HL-60 (cell line): Measurements from ENCODE around the gene TERT.
"Not testable (repeated sequence)": the region's sequence is repeated elsewhere in the genome, so short reads cannot be mapped to it uniquely, and the experiment has no call there.

Experiments
- DNase-seq, 2 experiments: peaks; one replicate each; pipeline ENCODE4 v3.0.0-alpha.2; 2010 to 2020; ENCODE audit warnings: low read depth in 1 of 2, low spot score in 1 of 2
- H3K27ac ChIP-seq: fragments of 250-450 bp; sonication (Bioruptor Pico); replicated peaks from 2 replicates; pipeline ENCODE4 v1.5.1; 2020; ENCODE audit warnings: mild to moderate bottlenecking, moderate library complexity
- H3K27me3 ChIP-seq: fragments of 250-450 bp; sonication (Bioruptor Pico); 2 replicates; pipeline ENCODE4 v1.5.1; 2021; ENCODE audit warnings: mild to moderate bottlenecking, moderate library complexity; ENCODE audit not compliant: insufficient read depth, poor library complexity, severe bottlenecking
- H3K4me3 ChIP-seq: replicated peaks from 2 replicates; pipeline ENCODE4 v1.5.1; 2011; ENCODE audit warnings: mild to moderate bottlenecking, control low read depth, low read length; ENCODE audit not compliant: insufficient read depth
- GABPA ChIP-seq: IDR thresholded peaks from 2 replicates; pipeline ENCODE4 v1.6.1; 2012; ENCODE audit warnings: low read depth
- POLR2AphosphoS5 ChIP-seq: IDR thresholded peaks from 2 replicates; pipeline ENCODE4 v1.6.1; 2012; ENCODE audit warnings: low read depth
- REST ChIP-seq: IDR thresholded peaks from 2 replicates; pipeline ENCODE4 v1.6.1; 2012; ENCODE audit warnings: low read depth; ENCODE audit not compliant: insufficient replicate concordance
- SPI1 ChIP-seq: IDR thresholded peaks from 2 replicates; pipeline ENCODE4 v1.6.1; 2012; ENCODE audit warnings: low read depth, mild to moderate bottlenecking, borderline replicate concordance
- TF ChIP-seq, protein P1 (sequence below): IDR thresholded peaks from one replicate; pipeline ENCODE4 v1.5.1; 2011; ENCODE audit warnings: low read length, control low read depth, inconsistent platforms; ENCODE audit not compliant: insufficient read depth

TERT gene

DNA sequence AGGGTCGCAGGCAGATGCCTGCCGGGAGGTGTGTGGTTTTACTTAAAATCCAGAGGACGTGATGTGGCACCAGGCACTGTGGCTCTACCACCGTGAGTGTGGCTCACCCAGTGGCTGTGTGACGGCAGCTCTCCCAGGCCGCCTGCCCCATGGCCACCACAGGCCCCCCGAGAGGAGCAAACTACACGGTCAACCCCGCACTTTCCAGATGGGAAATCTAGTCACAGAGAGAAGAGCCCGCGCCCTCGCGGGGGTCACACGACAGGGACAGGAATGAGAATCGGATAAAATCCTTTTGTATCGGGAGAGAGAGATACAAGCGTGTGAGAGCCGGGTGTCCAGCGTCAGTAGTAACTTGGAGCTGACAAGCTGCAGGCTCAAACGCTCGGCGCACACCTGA lies 24.4 kb downstream of the TERT start:
- TF ChIP-seq POLR2AphosphoS5 = no peak
- Histone ChIP-seq H3K27ac (no peak overlapping the region), H3K27me3 (no peaks in the 10 kb centered on the region), H3K4me3 (no peak overlapping the region)
- no peak for DNase-seq

GRCh38 chr5:1268666-1269065 lies 26.2 kb downstream of the TERT start:
- Histone ChIP-seq H3K27ac (no peak overlapping the region), H3K4me3 (no peak overlapping the region), H3K27me3 (no peaks in the 10 kb centered on the region)
- TF ChIP-seq REST (no peak), POLR2AphosphoS5 (no peak), SPI1 (no peak), GABPA (no peak)
- TF ChIP-seq, protein P1, sequence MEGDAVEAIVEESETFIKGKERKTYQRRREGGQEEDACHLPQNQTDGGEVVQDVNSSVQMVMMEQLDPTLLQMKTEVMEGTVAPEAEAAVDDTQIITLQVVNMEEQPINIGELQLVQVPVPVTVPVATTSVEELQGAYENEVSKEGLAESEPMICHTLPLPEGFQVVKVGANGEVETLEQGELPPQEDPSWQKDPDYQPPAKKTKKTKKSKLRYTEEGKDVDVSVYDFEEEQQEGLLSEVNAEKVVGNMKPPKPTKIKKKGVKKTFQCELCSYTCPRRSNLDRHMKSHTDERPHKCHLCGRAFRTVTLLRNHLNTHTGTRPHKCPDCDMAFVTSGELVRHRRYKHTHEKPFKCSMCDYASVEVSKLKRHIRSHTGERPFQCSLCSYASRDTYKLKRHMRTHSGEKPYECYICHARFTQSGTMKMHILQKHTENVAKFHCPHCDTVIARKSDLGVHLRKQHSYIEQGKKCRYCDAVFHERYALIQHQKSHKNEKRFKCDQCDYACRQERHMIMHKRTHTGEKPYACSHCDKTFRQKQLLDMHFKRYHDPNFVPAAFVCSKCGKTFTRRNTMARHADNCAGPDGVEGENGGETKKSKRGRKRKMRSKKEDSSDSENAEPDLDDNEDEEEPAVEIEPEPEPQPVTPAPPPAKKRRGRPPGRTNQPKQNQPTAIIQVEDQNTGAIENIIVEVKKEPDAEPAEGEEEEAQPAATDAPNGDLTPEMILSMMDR = no peak
- DNase-seq = no peak

GRCh38 chr5:1268056-1268455 lies 26.8 kb downstream of the TERT start:
- no peak overlapping the region for H3K27ac ChIP-seq
- no peak overlapping the region for H3K4me3 ChIP-seq
- no peak for TF ChIP-seq POLR2AphosphoS5
- TF ChIP-seq GABPA = no peak
- TF ChIP-seq REST = no peak
- no peak for TF ChIP-seq SPI1
- TF ChIP-seq, protein P1 = no peak

GRCh38 chr5:1267464-1267863 lies 27.4 kb downstream of the TERT start:
- not testable (repeated sequence) for H3K4me3 ChIP-seq, H3K27ac ChIP-seq, DNase-seq, H3K27me3 ChIP-seq

More at GRCh38 chr5:1268056-1268455, 26.8 kb downstream of the TERT start:
- H3K27me3 ChIP-seq = no peaks in the 10 kb centered on the region
- no peak for DNase-seq

GRCh38 chr5:1266791-1267190 lies 28.1 kb downstream of the TERT start:
- no peak for TF ChIP-seq GABPA
- TF ChIP-seq, protein P1 = no peak
- TF ChIP-seq POLR2AphosphoS5 = no peak
- no peak for TF ChIP-seq SPI1
- TF ChIP-seq REST = no peak

More at GRCh38 chr5:1266791-1267190, 28.1 kb downstream of the TERT start:
- Histone ChIP-seq H3K27ac (no peak overlapping the region), H3K4me3 (no peak overlapping the region), H3K27me3 (no peaks in the 10 kb centered on the region)
- no peak for DNase-seq
